WTC11 (cell line): Measurements from ENCODE around the gene TGM2.

Experiments used
- CREM ChIP-seq: sonication (generic); formaldehyde crosslinking; IDR thresholded peaks from 2 replicates; pipeline ENCODE4 v1.8.1; 2022; ENCODE audit warnings: mild to moderate bottlenecking, missing genetic modification reagents, moderate library complexity
- ETV6 ChIP-seq: sonication (generic); formaldehyde crosslinking; IDR thresholded peaks from 2 replicates; pipeline ENCODE4 v1.8.1; 2022; ENCODE audit warnings: mild to moderate bottlenecking, missing genetic modification reagents
- NFE2L1 ChIP-seq: sonication (generic); formaldehyde crosslinking; IDR thresholded peaks from 2 replicates; pipeline ENCODE4 v1.8.1; 2023; ENCODE audit warnings: missing genetic modification reagents
- ZNF138 ChIP-seq: sonication (generic); formaldehyde crosslinking; conservative IDR thresholded peaks from 2 replicates; pipeline ENCODE4 v1.8.1; 2022; ENCODE audit warnings: mild to moderate bottlenecking, moderate library complexity, missing genetic modification reagents
- TF ChIP-seq, protein P1 (sequence below): fragments of 200-600 bp; IDR thresholded peaks from 2 replicates; pipeline ENCODE4 v1.8.0; 2022; ENCODE audit warnings: antibody characterized with exemption
- TF ChIP-seq, protein P2 (sequence below): sonication (generic); formaldehyde crosslinking; IDR thresholded peaks from 2 replicates; pipeline ENCODE4 v1.8.1; 2023; ENCODE audit warnings: mild to moderate bottlenecking, missing genetic modification reagents
- TF ChIP-seq, protein P3 (sequence below): sonication (generic); formaldehyde crosslinking; IDR thresholded peaks from 2 replicates; pipeline ENCODE4 v1.8.0; 2022; ENCODE audit warnings: mild to moderate bottlenecking, missing genetic modification reagents
- TF ChIP-seq, protein P4 (sequence below): sonication (generic); formaldehyde crosslinking; IDR thresholded peaks from 2 replicates; pipeline ENCODE4 v1.8.0; 2022; ENCODE audit warnings: mild to moderate bottlenecking, missing genetic modification reagents
- TF ChIP-seq, protein P5 (sequence below): sonication (generic); formaldehyde crosslinking; IDR thresholded peaks from 2 replicates; pipeline ENCODE4 v1.8.1; 2023; ENCODE audit warnings: mild to moderate bottlenecking, missing genetic modification reagents, moderate library complexity

DNA sequence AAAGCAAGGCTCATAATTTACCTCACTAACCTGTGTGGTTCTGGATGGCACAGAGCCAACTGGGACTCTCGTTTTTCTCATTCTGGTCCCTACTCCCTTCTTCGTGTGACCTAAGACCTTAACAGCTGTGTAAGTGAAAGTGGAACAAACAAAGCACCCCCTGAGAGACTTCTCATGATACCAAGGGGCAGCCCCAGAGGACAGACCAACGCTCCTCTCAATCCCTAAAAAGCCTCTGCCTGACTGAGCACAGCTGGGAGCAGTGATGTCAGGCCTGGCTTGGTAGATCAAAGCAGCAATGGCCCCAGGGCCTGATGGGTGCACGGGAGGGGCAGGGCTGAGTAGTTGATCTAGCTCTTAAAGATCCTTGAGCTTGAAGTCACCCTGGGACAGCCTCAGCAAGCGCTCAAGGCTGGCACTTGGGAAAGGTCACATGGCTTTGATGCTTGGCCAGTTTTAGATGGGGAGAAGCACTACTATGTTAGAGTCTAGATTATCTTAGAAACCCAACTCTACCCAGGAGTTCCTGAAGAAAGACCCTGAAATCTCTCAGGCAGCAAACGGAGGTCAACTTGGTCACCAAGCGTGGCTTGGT lies 16.2 kb upstream of the TGM2 start:
- TF ChIP-seq, protein P1, sequence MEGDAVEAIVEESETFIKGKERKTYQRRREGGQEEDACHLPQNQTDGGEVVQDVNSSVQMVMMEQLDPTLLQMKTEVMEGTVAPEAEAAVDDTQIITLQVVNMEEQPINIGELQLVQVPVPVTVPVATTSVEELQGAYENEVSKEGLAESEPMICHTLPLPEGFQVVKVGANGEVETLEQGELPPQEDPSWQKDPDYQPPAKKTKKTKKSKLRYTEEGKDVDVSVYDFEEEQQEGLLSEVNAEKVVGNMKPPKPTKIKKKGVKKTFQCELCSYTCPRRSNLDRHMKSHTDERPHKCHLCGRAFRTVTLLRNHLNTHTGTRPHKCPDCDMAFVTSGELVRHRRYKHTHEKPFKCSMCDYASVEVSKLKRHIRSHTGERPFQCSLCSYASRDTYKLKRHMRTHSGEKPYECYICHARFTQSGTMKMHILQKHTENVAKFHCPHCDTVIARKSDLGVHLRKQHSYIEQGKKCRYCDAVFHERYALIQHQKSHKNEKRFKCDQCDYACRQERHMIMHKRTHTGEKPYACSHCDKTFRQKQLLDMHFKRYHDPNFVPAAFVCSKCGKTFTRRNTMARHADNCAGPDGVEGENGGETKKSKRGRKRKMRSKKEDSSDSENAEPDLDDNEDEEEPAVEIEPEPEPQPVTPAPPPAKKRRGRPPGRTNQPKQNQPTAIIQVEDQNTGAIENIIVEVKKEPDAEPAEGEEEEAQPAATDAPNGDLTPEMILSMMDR: no peak
- TF ChIP-seq CREM (CRISPR knock-in tag) (no peak), ETV6 (CRISPR knock-in tag) (no peak), ZNF138 (CRISPR knock-in tag) (no peak), NFE2L1 (CRISPR knock-in tag) (no peak)
- TF ChIP-seq, protein P2, sequence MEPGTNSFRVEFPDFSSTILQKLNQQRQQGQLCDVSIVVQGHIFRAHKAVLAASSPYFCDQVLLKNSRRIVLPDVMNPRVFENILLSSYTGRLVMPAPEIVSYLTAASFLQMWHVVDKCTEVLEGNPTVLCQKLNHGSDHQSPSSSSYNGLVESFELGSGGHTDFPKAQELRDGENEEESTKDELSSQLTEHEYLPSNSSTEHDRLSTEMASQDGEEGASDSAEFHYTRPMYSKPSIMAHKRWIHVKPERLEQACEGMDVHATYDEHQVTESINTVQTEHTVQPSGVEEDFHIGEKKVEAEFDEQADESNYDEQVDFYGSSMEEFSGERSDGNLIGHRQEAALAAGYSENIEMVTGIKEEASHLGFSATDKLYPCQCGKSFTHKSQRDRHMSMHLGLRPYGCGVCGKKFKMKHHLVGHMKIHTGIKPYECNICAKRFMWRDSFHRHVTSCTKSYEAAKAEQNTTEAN (CRISPR knock-in tag): no peak
- TF ChIP-seq, protein P3, sequence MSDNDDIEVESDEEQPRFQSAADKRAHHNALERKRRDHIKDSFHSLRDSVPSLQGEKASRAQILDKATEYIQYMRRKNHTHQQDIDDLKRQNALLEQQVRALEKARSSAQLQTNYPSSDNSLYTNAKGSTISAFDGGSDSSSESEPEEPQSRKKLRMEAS: no peak
- TF ChIP-seq, protein P4, sequence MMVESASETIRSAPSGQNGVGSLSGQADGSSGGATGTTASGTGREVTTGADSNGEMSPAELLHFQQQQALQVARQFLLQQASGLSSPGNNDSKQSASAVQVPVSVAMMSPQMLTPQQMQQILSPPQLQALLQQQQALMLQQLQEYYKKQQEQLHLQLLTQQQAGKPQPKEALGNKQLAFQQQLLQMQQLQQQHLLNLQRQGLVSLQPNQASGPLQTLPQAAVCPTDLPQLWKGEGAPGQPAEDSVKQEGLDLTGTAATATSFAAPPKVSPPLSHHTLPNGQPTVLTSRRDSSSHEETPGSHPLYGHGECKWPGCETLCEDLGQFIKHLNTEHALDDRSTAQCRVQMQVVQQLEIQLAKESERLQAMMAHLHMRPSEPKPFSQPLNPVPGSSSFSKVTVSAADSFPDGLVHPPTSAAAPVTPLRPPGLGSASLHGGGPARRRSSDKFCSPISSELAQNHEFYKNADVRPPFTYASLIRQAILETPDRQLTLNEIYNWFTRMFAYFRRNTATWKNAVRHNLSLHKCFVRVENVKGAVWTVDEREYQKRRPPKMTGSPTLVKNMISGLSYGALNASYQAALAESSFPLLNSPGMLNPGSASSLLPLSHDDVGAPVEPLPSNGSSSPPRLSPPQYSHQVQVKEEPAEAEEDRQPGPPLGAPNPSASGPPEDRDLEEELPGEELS: no peak
- TF ChIP-seq, protein P5, sequence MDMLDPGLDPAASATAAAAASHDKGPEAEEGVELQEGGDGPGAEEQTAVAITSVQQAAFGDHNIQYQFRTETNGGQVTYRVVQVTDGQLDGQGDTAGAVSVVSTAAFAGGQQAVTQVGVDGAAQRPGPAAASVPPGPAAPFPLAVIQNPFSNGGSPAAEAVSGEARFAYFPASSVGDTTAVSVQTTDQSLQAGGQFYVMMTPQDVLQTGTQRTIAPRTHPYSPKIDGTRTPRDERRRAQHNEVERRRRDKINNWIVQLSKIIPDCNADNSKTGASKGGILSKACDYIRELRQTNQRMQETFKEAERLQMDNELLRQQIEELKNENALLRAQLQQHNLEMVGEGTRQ (CRISPR knock-in tag): no peak
